Mucosa of descending colon (tissue), 3 donors: ENCODE measurements around the gene COA6. TPM values are rescaled to one million over a fixed set of nuclear protein-coding genes. Genes with fewer than 3 reads are reported as not detected.
A peak's percentile ranks its signal among the peaks of the same experiment; 100 is the strongest.

Source experiments
- ATAC-seq: fragments of 200-7000 bp; cut with Tn5 transposase; one replicate; pipeline ENCODE4 v1.9.1; 2020; ENCODE audit warnings: mild to moderate bottlenecking, moderate library complexity
- DNase-seq, 3 donors: peaks; one replicate each; pipeline ENCODE4 v3.0.0-alpha.2; 2020
- H3K36me3 ChIP-seq: fragments of 200-600 bp; one replicate; pipeline ENCODE4 v1.8.0; 2021; ENCODE audit warnings: low read depth, mild to moderate bottlenecking
- H3K4me1 ChIP-seq: fragments of 200-600 bp; one replicate; pipeline ENCODE4 v1.8.0; 2021; ENCODE audit warnings: low read depth, mild to moderate bottlenecking
- H3K4me3 ChIP-seq: fragments of 200-600 bp; one replicate; pipeline ENCODE4 v1.8.0; 2021; ENCODE audit warnings: mild to moderate bottlenecking
- H3K9me3 ChIP-seq: fragments of 200-600 bp; one replicate; pipeline ENCODE4 v1.8.0; 2021; ENCODE audit warnings: mild to moderate bottlenecking
- CTCF ChIP-seq: fragments of 200-600 bp; IDR thresholded peaks from one replicate; pipeline ENCODE4 v1.8.0; 2022; ENCODE audit warnings: antibody characterized with exemption, mild to moderate bottlenecking
- intact Hi-C, 2 donors: fragments of 100-400 bp; cut with DNase I in 1 of 2; cut with micrococcal nuclease in 1 of 2; formaldehyde crosslinking; loops; one replicate each; pipeline versions ENCODE4 v1.11.0 to v1.11.1; 2022; cut with DNase I, micrococcal nuclease
- total RNA-seq, 3 donors: library from RNA; stranded (reverse); fragmentation: NEBNext Ultra II Directional in 2 of 3; extraction: Animal tissue kit (Norgen Biotek cat#: 25700) in 2 of 3; gene quantifications; one replicate each; pipeline versions ENCODE4 v1.2.1 to v1.2.4, GENCODE V29; 2021 to 2023
- donor health status: DM: no; HTN: no; CAD: no; lungs with moderate emphysema.
- donor health status: DM: no; HTN: no; CAD: no.
- donor health status: DM: no; HTN: yes; CAD: no.

Gene COA6
- total RNA-seq, 3 donors from 2014 or later, result 29.6 to 33.1 (median 29.8) TPM

- peak; percentile 34 for ATAC-seq
These were observed 60.5 kb downstream of the COA6 start for GRCh38 chr1:234433563-234434285.

More at GRCh38 chr1:234433563-234434285, 60.5 kb downstream of the COA6 start:
- H3K4me1 ChIP-seq, result no peaks in the 10 kb centered on the region
- intact Hi-C loops, result no loop called here
- H3K4me3 ChIP-seq, result no peak overlapping the region
- TF ChIP-seq CTCF, result no peak
- DNase-seq, result no peak
- H3K9me3 ChIP-seq, result no peaks in the 10 kb centered on the region
- no peaks in the 10 kb centered on the region for H3K36me3 ChIP-seq

Other genes with a start within 250 kb of the COA6 start
- 10 to 100 TPM; 16.2 to 29.5 (median 23.5) TPM for gene TARBP1, start 105.7 kb downstream of the COA6 start, total RNA-seq
- gene IRF2BP2, start 236.7 kb downstream of the COA6 start, total RNA-seq, result 100 to 1,000 TPM; 134 to 180 (median 156) TPM